GM12873 (cell line): ENCODE data around the gene MEF2C.

ENCODE experiments used
- TF ChIP-seq, protein P1 (sequence below): IDR thresholded peaks from 2 replicates; pipeline ENCODE4 v1.5.1; 2012; ENCODE audit warnings: low read depth, mild to moderate bottlenecking, moderate library complexity, low read length, control low read depth; ENCODE audit not compliant: insufficient read depth; ENCODE audit errors: missing control alignments

The MEF2C gene

DNA sequence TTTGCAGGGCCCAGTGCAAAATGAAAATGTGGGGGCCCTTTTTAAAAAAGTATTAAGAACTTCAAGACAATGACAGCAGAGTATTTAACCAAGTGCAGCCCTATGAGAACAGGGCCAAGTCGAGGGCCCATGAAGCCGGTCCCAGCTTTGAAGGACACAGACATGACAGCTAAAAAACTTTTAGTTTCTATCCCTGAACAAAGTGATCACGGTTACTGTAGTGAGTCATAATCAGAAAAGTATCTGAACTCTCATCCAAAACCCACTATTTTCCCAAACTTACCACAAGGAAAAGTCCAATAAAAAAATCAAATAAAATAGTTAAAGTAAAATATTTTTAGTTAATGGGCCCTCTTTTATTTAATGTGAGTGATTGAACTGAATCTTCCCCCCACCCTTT, 126.0 kb downstream of the MEF2C start:
- TF ChIP-seq, protein P1, sequence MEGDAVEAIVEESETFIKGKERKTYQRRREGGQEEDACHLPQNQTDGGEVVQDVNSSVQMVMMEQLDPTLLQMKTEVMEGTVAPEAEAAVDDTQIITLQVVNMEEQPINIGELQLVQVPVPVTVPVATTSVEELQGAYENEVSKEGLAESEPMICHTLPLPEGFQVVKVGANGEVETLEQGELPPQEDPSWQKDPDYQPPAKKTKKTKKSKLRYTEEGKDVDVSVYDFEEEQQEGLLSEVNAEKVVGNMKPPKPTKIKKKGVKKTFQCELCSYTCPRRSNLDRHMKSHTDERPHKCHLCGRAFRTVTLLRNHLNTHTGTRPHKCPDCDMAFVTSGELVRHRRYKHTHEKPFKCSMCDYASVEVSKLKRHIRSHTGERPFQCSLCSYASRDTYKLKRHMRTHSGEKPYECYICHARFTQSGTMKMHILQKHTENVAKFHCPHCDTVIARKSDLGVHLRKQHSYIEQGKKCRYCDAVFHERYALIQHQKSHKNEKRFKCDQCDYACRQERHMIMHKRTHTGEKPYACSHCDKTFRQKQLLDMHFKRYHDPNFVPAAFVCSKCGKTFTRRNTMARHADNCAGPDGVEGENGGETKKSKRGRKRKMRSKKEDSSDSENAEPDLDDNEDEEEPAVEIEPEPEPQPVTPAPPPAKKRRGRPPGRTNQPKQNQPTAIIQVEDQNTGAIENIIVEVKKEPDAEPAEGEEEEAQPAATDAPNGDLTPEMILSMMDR = no peak

- TF ChIP-seq, protein P1 = no peak
Measured at GRCh38 chr5:88748666-88749065, 134.3 kb downstream of the MEF2C start.

- TF ChIP-seq, protein P1 = no peak
Measured at GRCh38 chr5:88746438-88746882, 136.5 kb downstream of the MEF2C start.

- TF ChIP-seq, protein P1 = no peak
Measured at GRCh38 chr5:88745093-88745696, 137.8 kb downstream of the MEF2C start.

- TF ChIP-seq, protein P1 = no peak
Measured at GRCh38 chr5:88743231-88743834, 139.7 kb downstream of the MEF2C start.

DNA sequence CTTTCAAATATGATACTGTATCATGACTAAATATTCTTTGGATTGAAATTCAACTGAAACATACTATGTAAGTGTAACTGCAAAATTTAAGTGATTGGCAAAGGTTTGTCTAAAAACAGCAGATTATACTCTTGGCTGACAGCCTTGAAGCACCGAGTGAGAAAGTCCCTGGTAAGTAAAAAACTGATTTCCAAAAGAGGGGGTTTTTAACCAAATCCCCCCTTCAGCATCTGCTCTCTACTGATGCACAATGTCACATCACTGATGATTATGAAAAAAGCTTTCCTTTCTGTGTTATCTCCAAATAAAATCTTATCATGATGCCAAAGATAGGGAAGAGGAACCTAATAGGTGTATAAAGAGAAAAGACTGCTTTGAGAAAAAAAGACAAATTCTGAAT, 141.0 kb downstream of the MEF2C start:
- TF ChIP-seq, protein P1 = no peak

DNA sequence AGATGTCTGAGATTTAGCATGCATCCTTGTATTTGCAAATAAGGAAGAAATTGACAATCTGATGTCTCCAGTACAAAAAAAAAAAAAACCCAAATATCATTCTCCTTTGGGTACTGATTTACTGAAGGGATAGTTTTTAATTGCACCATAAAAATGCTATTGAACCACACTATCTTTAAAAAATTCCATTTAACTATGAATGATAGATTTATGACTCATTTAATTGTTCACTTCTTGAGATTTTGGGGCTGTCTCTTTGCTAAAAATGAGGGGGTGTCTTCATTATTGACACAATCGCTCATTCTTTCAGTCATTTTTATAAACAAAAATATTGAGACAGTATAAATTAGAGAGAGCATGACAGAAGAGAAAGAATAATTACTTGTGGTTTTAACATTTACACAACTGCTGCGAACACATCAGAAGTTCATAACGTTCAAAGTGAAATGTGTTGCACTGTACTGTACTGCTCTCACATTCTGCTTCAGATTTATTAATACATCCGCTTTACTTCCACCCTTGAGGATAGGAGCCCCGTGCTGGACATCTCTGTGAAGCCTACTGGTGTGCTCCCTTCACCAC, 142.3 kb downstream of the MEF2C start:
- TF ChIP-seq, protein P1 = no peak
